GM19043 (cell line): ENCODE results near the gene DNAJC5G.
"Not testable (repeated sequence)": the region's sequence is repeated elsewhere in the genome, so short reads cannot be mapped to it uniquely, and the experiment has no call there.

Experiments used
- ATAC-seq: cut with Tn5 transposase; IDR thresholded peaks from one replicate; pipeline ENCODE4 v1.9.1; 2021; ENCODE audit warnings: low read depth; ENCODE audit not compliant: unreplicated experiment

Gene DNAJC5G

GRCh38 chr2:27272537-27273522 is 2.4 kb upstream of the DNAJC5G start:
- ATAC-seq = not testable (repeated sequence)

GRCh38 chr2:27278010-27278409 is 2.8 kb downstream of the DNAJC5G start:
- no peak for ATAC-seq

- ATAC-seq = no peak
Measured at GRCh38 chr2:27280826-27281225, 5.6 kb downstream of the DNAJC5G start.

GRCh38 chr2:27281442-27281841 is 6.2 kb downstream of the DNAJC5G start:
- no peak for ATAC-seq

DNA sequence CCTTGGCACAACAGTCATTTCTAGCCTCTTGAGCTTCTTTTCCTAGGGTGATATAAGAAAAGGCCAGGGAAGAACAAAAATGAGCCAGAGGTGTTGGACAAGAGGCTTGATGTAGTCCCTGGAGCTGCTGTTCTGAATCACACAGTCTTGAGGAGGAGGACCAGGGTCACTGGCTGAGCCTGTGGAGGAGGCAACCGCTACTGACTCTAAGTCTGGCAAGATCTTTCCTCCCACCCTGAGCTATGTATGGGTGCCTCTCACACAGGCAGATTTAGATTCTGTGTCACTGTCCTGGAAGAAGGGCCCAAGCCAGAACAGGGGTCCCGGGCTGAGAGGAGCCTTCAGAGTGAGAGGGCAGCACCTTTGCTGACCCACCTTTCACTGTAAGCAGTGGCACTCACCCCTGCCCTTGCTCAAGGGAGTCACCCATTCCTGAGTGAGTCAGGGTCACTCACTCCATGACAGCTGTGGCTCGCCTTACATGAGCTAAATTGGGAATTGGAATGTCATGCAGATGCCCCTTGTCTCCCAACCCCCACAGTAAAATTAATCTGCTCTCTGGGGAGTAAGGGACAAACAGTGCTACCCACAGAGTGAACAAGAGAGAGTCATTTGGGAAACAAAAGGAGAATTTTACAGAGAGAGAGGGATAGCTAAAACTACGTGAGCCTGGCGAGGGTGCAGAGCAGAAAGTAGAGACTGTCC is 6.8 kb downstream of the DNAJC5G start, which contains the start of gene TRIM54:
TSS of gene TRIM54 (plus strand) at position 575 of the 705 bp plus-strand sequence. CDS start 303 bp downstream, outside the sequence.
- ATAC-seq = no peak

DNA sequence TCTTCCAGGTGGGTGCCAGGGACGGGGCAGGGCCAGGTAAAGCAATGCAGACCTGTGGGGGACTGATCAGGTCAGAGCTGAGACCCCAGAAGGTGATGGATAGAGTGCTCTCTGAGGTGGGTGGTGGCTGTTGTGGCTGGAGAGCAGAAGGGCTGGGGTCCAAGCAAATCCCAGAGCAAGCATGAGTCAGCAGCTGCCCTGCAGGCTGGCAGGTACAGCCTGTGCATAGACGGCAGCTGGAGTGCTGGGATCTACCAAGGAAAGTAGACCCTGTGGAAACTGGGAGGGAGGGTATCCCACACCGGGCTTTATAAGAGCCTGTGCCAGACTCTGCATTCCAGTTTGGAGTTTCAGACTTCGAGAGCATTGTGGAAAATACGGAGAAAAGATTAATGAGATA is 7.7 kb downstream of the DNAJC5G start:
- no peak for ATAC-seq

GRCh38 chr2:27284996-27285395 is 9.8 kb downstream of the DNAJC5G start:
- ATAC-seq = no peak

GRCh38 chr2:27285481-27285880 is 10.2 kb downstream of the DNAJC5G start:
- no peak for ATAC-seq

- no peak for ATAC-seq
Measured at GRCh38 chr2:27288610-27289009, 13.4 kb downstream of the DNAJC5G start.

DNA sequence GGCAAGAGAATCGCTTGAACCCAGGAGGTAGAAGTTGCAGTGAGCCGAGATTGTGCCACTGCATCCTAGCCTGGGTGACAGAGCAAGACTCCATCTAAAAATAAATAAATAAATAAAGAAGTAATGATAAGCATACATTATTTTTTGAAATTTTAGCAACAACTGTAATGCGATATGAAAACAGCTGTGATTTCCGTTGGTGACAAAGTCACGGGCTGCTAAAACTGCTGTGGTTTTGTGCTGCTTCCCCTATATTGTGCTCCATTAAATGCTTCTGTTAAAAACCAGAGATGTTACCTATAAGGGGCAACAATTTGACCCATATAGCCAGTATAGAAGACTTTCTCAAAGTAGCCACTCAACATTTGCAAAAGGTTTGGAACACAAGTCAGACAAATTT is 15.3 kb downstream of the DNAJC5G start:
- ATAC-seq = no peak

- ATAC-seq = no peak
Measured at GRCh38 chr2:27291865-27292264, 16.6 kb downstream of the DNAJC5G start.

GRCh38 chr2:27294928-27295327 is 19.7 kb downstream of the DNAJC5G start:
- no peak for ATAC-seq

DNA sequence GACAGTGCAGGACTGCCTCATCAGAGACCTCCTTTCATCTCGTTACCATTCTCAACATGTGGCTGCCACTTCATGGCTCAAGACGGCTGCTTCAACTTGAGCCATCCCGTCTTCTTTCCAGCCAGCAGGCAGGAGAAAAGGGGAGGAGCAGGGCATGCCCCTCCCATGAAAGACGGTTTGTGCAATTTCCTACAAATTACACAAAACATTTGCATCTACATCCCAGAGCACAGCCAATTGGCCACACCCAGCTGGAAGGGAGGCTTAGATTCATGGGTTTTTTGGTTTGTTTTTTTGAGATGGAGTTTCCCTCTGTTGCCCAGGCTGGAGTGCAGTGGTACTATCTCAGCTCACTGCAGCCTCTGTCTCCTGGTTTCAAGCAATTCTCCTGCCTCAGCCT is 21.2 kb downstream of the DNAJC5G start:
- ATAC-seq = no peak

- ATAC-seq = no peak
Measured at GRCh38 chr2:27297195-27297594, 22.0 kb downstream of the DNAJC5G start.

GRCh38 chr2:27298391-27299080 is 23.3 kb downstream of the DNAJC5G start:
- ATAC-seq = no peak

DNA sequence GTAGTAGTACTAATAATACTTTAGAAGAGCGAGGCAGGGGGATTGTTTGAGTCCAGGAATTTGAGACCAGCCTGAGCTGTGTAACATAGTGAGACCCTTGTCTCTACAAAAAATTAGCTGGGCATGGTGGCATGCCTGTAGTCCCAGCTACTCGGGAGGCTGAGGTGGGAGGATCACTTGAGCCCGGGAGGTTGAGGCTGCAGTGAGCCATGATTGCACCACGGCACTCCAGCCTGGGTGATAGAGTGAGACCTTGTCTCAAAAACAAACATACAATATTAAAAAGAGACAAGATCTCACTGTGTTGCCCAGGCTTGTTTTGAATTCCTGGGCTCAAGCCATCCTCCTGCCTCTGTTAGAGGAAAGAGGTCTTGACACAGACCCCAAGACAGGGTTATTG is 25.4 kb downstream of the DNAJC5G start:
- not testable (repeated sequence) for ATAC-seq

- ATAC-seq = no peak
Measured at GRCh38 chr2:27303093-27304025, 28.1 kb downstream of the DNAJC5G start.

DNA sequence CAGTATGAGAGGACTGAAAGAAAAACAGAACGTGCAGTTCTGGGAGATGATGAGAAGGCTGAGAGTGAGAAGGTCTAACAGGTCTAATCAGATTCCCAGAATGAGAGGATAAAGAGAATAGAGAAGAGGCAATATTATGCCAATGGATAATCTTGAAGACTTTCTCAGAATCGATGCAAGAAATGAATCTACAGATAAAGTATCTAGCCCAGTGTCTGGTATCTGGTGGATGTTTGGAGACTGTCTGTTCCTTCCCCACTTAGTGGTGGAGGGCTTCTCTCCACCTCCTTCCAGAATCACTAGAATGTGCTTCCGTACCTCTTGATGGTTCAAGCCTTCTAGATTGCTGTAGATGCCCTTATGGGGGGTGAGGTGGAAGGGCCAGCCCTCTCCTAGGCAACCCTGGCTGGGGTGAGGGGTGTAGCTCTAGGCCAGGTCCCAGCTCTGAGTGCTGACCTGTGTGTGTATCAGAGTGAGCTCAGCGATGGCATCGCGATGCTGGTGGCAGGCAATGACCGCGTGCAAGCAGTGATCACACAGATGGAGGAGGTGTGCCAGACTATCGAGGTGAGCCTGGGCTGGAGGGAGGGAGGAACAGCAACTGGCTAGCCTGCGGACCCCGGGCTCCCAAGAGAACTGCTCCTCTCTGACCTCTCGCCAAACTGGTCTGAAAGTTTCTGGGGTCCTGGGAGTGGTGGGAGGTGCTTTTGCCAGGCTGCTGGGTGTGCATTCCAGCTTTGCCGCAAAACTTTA is 29.4 kb downstream of the DNAJC5G start:
- no peak for ATAC-seq

DNA sequence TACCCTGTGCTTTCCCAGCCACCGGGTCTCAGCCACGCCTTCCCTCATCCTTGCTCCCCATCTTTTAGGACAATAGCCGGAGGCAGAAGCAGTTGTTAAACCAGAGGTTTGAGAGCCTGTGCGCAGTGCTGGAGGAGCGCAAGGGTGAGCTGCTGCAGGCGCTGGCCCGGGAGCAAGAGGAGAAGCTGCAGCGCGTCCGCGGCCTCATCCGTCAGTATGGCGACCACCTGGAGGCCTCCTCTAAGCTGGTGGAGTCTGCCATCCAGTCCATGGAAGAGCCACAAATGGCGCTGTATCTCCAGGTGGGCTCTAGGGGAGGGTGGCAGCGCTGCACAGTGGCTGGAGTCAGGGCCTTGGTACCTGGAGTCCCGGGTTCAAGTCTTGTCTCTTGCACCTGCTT is 30.3 kb downstream of the DNAJC5G start:
- no peak for ATAC-seq
